ENCODE results near the gene RAG1. TPM values are rescaled to one million over a fixed set of nuclear protein-coding genes. Genes with fewer than 3 reads are reported as not detected.

RAG1 gene
- total and polyA plus RNA-seq, 2 of the 8 experiments (the other 6 are each of a cell fraction or from before 2014, with no cell fraction given), result 0.14 to 0.58 TPM

- no peak overlapping the region for H2BK120ac ChIP-seq (replicated peaks; ENCODE audit: low read depth, low read length)
- H3K23me2 ChIP-seq (ENCODE audit: low read depth, low read length), result peaks cover 2% of the 10 kb centered on the region; the same call in 1 of the 2 replicates
- H2BK20ac ChIP-seq (ENCODE audit: low read length), result no peak overlapping the region
- no peak overlapping the region for H3K4me2 ChIP-seq (ENCODE audit: insufficient read depth in 1 of 2, low read depth in 2 of 2, low read length in 2 of 2)
- H3K27ac ChIP-seq (ENCODE audit: low read depth, low read length), result no peak overlapping the region
- H3K27me3 ChIP-seq (replicated peaks in 1 of 4; ENCODE audit: control insufficient read depth in 3 of 4, extremely low read depth in 1 of 4, insufficient read depth in 3 of 4, low read length in 3 of 4), result peaks cover 0 to 4% (median 2%) of the 10 kb centered on the region in 4 experiments; a peak in 4 of 7 replicates
- H2AK5ac ChIP-seq (ENCODE audit: low read depth, low read length), result no peak overlapping the region
- no peaks in the 10 kb centered on the region for H3K9me3 ChIP-seq (ENCODE audit: insufficient read depth in 2 of 2, low read depth in 1 of 2, low read length in 1 of 2)
- H3K79me2 ChIP-seq (ENCODE audit: control insufficient read depth in 1 of 2, insufficient read depth in 2 of 2, low read length in 2 of 2), result 0 out of 4 replicates have a peak, but pooled peaks cover 0 to 2% of the 10 kb centered on the region in 2 experiments
- no peak for DNase-seq (ENCODE audit: low read depth in 1 of 2, low spot score in 2 of 2)
- H2BK15ac ChIP-seq (ENCODE audit: low read length), result no peak overlapping the region
- no peak overlapping the region for H3K4me3 ChIP-seq (ENCODE audit: extremely low read depth in 1 of 4, insufficient read depth in 2 of 4, low read depth in 3 of 4, low read length in 4 of 4)
- no peak overlapping the region for H3K14ac ChIP-seq (ENCODE audit: insufficient read length)
- H3K56ac ChIP-seq (replicated peaks; ENCODE audit: insufficient read length, low read depth, low read length), result no peak overlapping the region
- no peaks in the 10 kb centered on the region for H3K4me1 ChIP-seq (replicated peaks in 1 of 4; ENCODE audit: control insufficient read depth in 3 of 4, insufficient read depth in 4 of 4, low read length in 3 of 4)
- H2AFZ ChIP-seq (ENCODE audit: low read length), result no peak overlapping the region
- no peak overlapping the region for H4K5ac ChIP-seq (ENCODE audit: insufficient read length, low read depth, low read length)
- no peak overlapping the region for H3K4ac ChIP-seq (replicated peaks; ENCODE audit: insufficient read length, low read depth, low read length)
- H3K18ac ChIP-seq (ENCODE audit: extremely low read depth, low read length), result no peak overlapping the region
- H2BK12ac ChIP-seq (ENCODE audit: low read depth, low read length), result no peak overlapping the region
- no peak overlapping the region for H4K8ac ChIP-seq (ENCODE audit: extremely low read depth, insufficient read depth, low read length)
- POLR2A ChIA-PET (ENCODE audit: partially characterized antibody), result no interaction called here
- H3K36me3 ChIP-seq (ENCODE audit: control insufficient read depth in 2 of 4, insufficient read depth in 4 of 4, low read length in 3 of 4), result no peaks in the 10 kb centered on the region
- H4K20me1 ChIP-seq (replicated peaks in 1 of 2; ENCODE audit: control insufficient read depth in 1 of 2, insufficient read depth in 2 of 2, low read length in 2 of 2), result no peaks in the 10 kb centered on the region
- H3K9ac ChIP-seq (replicated peaks in 1 of 4; ENCODE audit: extremely low read depth in 1 of 4, low read depth in 3 of 4, low read length in 3 of 4), result no peak overlapping the region
- H2BK5ac ChIP-seq (ENCODE audit: low read depth, low read length), result no peak overlapping the region
- H3K79me1 ChIP-seq (ENCODE audit: low read depth, low read length), result no peaks in the 10 kb centered on the region; the same call in 1 of the 2 replicates
- H4K91ac ChIP-seq (replicated peaks; ENCODE audit: insufficient read length, low read length), result no peak overlapping the region
- 52% methylated on average over 4 of the region's 4 CpGs; no CpG with 5 or more reads in 1 of the 2 experiments for WGBS, 2 experiments (ENCODE audit: extremely low coverage in 1 of 2, insufficient coverage in 1 of 2, insufficient read length in 1 of 2, insufficient replicate concordance in 2 of 2, low coverage in 1 of 2, low lambda C conversion rate in 2 of 2, missing lambda C conversion rate in 1 of 2)
- CTCF ChIA-PET (ENCODE audit: partially characterized antibody), result interaction anchor here (0.7 to 3.6 kb wide), 4 partner anchors 14 to 156 kb away, joined by 3 to 14 read pairs (median 4); no protein-coding TSS in a partner anchor
- no peak overlapping the region for H3K23ac ChIP-seq (ENCODE audit: insufficient read length)
- no peak for FAIRE-seq
- TF ChIP-seq CHD2 (IDR thresholded peaks at IDR 0.05; ENCODE audit: low read length) (no peak), SP4 (IDR thresholded peaks at IDR 0.05; ENCODE audit: low read length) (no peak)
Measured at GRCh38 chr11:36590513-36590912, 22.7 kb downstream of the RAG1 start.
